Measurements from ENCODE around the gene PLD6. TPM values are rescaled to one million over a fixed set of nuclear protein-coding genes. Genes with fewer than 3 reads are reported as not detected.

Gene PLD6
- polyA plus RNA-seq, 1 donor (not counting 4 experiments of a cell fraction or from before 2014, with no cell fraction given), result 1.6 TPM

GRCh38 chr17:17153709-17154108, 52.4 kb downstream of the PLD6 start:
- Histone ChIP-seq H3K79me2 (ENCODE audit: control insufficient read depth, insufficient read depth, low read length) (peaks cover 2% of the 10 kb centered on the region), H3K4me3 (ENCODE audit: control insufficient read depth in 2 of 3, extremely low read depth in 1 of 3, insufficient read depth in 2 of 3, low read depth in 1 of 3, low read length in 3 of 3) (no peak overlapping the region), H4K20me1 (ENCODE audit: control insufficient read depth, extremely low read depth, insufficient read depth, low read length) (peaks cover 6% of the 10 kb centered on the region), H2AFZ (ENCODE audit: control insufficient read depth, low read length) (no peak overlapping the region), H3K4me1 (ENCODE audit: control insufficient read depth, extremely low read depth, insufficient read depth, low read length) (peaks cover 58% of the 10 kb centered on the region), H3K36me3 (ENCODE audit: control insufficient read depth in 2 of 2, extremely low read depth in 1 of 2, insufficient read depth in 2 of 2, low read length in 2 of 2) (peaks cover 37 to 49% of the 10 kb centered on the region in 2 experiments), H3K9ac (ENCODE audit: control insufficient read depth, extremely low read depth, insufficient read depth, low read length) (no peak overlapping the region), H3K4me2 (ENCODE audit: control insufficient read depth, extremely low read depth, insufficient read depth, low read depth, low read length) (no peak overlapping the region), H3K27ac (ENCODE audit: control insufficient read depth, insufficient read depth, low read length) (no peak overlapping the region), H3K9me1 (ENCODE audit: control insufficient read depth, extremely low read depth, insufficient read depth, low read length) (peaks cover 7% of the 10 kb centered on the region), H3K27me3 (ENCODE audit: control insufficient read depth, extremely low read depth, insufficient read depth, low read length) (no peaks in the 10 kb centered on the region), H3K9me3 (ENCODE audit: control insufficient read depth, low read depth, low read length) (no peaks in the 10 kb centered on the region)
- TF ChIP-seq EZH2 (IDR thresholded peaks at IDR 0.05; ENCODE audit: low read length), result no peak
- TF ChIP-seq CTCF (optimal IDR thresholded peaks at IDR 0.05 in 1 of 3, IDR thresholded peaks at IDR 0.05 in 1 of 3, conservative IDR thresholded peaks at IDR 0.05 in 1 of 3; ENCODE audit: extremely low read depth in 1 of 3, insufficient read depth in 2 of 3, low read length in 3 of 3), result no peak
- dilution Hi-C loops (cut with MboI; ENCODE audit: extremely low pct_ligation_motif_present, low sequenced_read_pairs), result no loop called here
- FAIRE-seq (no peak), DNase-seq (ENCODE audit: low read depth, low spot score) (no peak)

GRCh38 chr17:17153071-17153470, 53.1 kb downstream of the PLD6 start:
- no peak for TF ChIP-seq CTCF (optimal IDR thresholded peaks at IDR 0.05 in 1 of 3, IDR thresholded peaks at IDR 0.05 in 1 of 3, conservative IDR thresholded peaks at IDR 0.05 in 1 of 3; ENCODE audit: extremely low read depth in 1 of 3, insufficient read depth in 2 of 3, low read length in 3 of 3)
- no peak for TF ChIP-seq EZH2 (IDR thresholded peaks at IDR 0.05; ENCODE audit: low read length)
- Histone ChIP-seq H4K20me1 (ENCODE audit: control insufficient read depth, extremely low read depth, insufficient read depth, low read length) (peaks cover 6% of the 10 kb centered on the region), H3K27ac (ENCODE audit: control insufficient read depth, insufficient read depth, low read length) (no peak overlapping the region), H3K9me1 (ENCODE audit: control insufficient read depth, extremely low read depth, insufficient read depth, low read length) (peaks cover 7% of the 10 kb centered on the region), H3K4me2 (ENCODE audit: control insufficient read depth, extremely low read depth, insufficient read depth, low read depth, low read length) (no peak overlapping the region), H3K4me3 (ENCODE audit: control insufficient read depth in 2 of 3, extremely low read depth in 1 of 3, insufficient read depth in 2 of 3, low read depth in 1 of 3, low read length in 3 of 3) (no peak overlapping the region), H3K4me1 (ENCODE audit: control insufficient read depth, extremely low read depth, insufficient read depth, low read length) (peaks cover 58% of the 10 kb centered on the region), H3K36me3 (ENCODE audit: control insufficient read depth in 2 of 2, extremely low read depth in 1 of 2, insufficient read depth in 2 of 2, low read length in 2 of 2) (peaks cover 37 to 49% of the 10 kb centered on the region in 2 experiments), H2AFZ (ENCODE audit: control insufficient read depth, low read length) (no peak overlapping the region), H3K9ac (ENCODE audit: control insufficient read depth, extremely low read depth, insufficient read depth, low read length) (no peak overlapping the region), H3K27me3 (ENCODE audit: control insufficient read depth, extremely low read depth, insufficient read depth, low read length) (no peaks in the 10 kb centered on the region), H3K79me2 (ENCODE audit: control insufficient read depth, insufficient read depth, low read length) (peaks cover 2% of the 10 kb centered on the region), H3K9me3 (ENCODE audit: control insufficient read depth, low read depth, low read length) (no peaks in the 10 kb centered on the region)
- no peak for DNase-seq (ENCODE audit: low read depth, low spot score)
- no peak for FAIRE-seq
- dilution Hi-C loops (cut with MboI; ENCODE audit: extremely low pct_ligation_motif_present, low sequenced_read_pairs), result no loop called here
